NOMO-1 treated with dmso at 0.1 percent for 144 hours (cell line): ENCODE results near the gene TAPT1.
"Not testable (repeated sequence)": the region's sequence is repeated elsewhere in the genome, so short reads cannot be mapped to it uniquely, and the experiment has no call there.

ENCODE experiments used
- DNase-seq: peaks from one replicate; lab custom pipeline; 2025; ENCODE audit not compliant: unreplicated experiment; lab: John Stamatoyannopoulos, UW

Gene TAPT1

GRCh38 chr4:16213121-16213520, 13.2 kb downstream of the TAPT1 start:
- no peak for DNase-seq

DNA sequence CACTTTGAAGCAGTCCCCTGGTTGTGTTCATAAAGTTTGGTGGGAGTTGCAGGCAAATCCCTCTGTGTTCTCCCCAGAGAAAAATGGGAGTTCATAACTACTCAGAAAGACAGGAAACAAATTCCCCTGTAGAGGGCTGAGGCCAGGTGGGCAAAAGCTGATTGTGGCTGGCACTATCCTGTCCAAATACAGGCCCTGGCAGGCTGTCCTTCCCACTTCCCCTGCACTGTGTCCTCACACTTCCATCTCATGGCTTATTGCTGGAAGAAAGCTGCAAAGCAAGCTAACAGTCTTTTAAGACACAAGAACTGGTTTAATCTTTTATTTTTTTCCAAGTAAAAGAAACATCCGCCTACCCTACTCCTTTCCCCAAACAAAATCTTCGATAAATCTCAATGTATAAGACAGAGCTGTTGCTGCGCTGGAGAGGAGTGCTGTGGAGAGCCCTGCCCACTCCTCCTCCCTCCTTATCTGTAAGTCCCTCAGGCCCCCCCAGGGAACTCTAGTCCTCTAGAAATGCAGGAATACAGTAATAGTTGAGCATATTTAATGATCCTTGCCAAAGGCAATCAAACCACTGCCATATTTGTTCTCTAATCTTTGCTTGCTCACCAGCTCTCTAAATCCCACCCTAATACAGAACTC, 14.0 kb downstream of the TAPT1 start:
- no peak for DNase-seq

GRCh38 chr4:16207409-16207808, 18.9 kb downstream of the TAPT1 start:
- DNase-seq: no peak

DNA sequence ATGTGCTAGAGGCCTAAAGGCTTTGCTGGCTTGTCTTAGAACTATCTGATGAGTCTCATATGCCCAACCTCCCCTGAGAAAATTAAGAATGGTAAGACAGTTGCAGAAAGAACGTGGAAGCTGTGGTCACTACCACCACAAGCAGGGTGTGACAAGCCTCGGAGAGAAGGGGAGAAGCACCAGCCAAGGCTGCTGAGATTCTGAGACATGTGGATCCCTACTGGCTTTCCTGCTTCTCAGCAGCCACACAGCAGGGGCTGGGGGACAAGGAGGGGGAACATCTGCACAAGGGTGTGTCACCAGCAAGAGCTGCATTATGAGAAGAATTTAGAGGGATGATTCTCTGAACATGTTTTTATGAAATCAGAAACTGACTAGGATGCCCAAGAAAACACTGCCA, 19.4 kb downstream of the TAPT1 start:
- no peak for DNase-seq

- no peak for DNase-seq
Observed at GRCh38 chr4:16206301-16206700, 20.0 kb downstream of the TAPT1 start.

- DNase-seq: no peak
Observed at GRCh38 chr4:16205298-16206164, 20.7 kb downstream of the TAPT1 start.

DNA sequence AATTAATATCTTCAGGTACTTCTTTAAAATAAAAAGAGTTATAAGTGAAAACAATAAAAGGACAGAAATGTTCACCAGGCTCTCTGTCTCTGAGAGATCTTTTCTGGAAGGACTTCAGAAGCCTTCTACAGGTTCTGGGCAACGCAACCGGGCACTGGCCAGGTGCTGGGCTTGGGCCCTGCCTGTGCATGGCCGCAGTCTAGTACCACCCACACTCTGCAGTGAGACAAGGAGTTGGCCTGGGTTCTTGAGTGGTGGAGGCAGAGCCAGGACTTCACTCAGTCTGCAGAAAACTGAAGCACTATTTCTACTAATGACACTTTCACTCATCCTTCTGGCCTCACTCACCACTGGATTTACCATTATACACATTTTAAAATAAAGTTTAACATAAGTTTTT, 21.8 kb downstream of the TAPT1 start:
- DNase-seq: no peak

- DNase-seq: no peak
Observed at GRCh38 chr4:16203083-16203482, 23.2 kb downstream of the TAPT1 start.

- DNase-seq: no peak
Observed at GRCh38 chr4:16202598-16202997, 23.7 kb downstream of the TAPT1 start.

GRCh38 chr4:16199093-16199492, 27.2 kb downstream of the TAPT1 start:
- DNase-seq: no peak

GRCh38 chr4:16197876-16198665, 28.2 kb downstream of the TAPT1 start:
- DNase-seq: no peak

DNA sequence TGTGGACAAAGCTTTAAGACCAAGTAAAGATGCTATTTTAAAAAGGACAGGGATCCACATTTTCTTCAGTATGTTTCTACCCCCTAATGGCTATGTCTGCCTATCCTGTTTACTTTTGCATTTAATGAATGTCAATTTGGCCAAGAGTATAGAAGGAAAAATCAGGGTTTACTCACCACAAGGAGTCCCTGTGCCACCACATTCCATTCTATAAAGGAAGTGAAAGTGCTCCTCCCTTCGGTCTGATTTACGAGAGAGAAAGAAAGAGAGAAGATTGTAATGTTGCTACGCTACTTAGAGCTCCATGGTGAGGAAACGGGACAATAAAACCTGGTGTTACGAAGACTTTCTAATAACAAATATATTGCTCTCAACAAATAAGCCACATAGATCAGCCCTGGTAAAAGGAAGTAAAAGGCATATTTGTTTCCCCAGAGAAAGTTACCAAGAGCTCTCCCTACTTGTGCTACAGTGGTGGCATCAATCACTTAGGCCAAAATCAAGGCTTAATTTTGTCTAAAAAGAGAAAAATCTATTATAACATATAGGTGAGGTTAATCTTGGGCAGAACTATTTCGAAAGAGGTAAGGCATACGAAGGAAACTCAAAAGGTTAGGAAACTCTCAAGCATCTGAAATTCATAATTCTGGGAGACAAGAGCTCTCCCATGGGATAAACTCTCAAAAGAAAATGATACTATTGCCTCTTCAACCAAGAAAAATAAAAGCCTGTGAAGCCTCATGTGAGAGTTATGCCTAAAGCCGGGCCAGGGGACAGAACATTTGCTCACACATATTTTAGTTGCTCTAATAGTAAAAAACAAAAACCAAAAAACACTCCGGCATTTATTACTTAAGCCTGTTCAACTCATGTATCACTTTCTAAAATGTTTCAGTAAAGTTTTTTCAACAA, 29.5 kb downstream of the TAPT1 start:
- DNase-seq: peak; percentile 75

- DNase-seq: no peak
Observed at GRCh38 chr4:16195209-16195608, 31.1 kb downstream of the TAPT1 start.

- DNase-seq: not testable (repeated sequence)
Observed at GRCh38 chr4:16194798-16195197, 31.5 kb downstream of the TAPT1 start.

GRCh38 chr4:16194214-16194613, 32.1 kb downstream of the TAPT1 start:
- DNase-seq: no peak

DNA sequence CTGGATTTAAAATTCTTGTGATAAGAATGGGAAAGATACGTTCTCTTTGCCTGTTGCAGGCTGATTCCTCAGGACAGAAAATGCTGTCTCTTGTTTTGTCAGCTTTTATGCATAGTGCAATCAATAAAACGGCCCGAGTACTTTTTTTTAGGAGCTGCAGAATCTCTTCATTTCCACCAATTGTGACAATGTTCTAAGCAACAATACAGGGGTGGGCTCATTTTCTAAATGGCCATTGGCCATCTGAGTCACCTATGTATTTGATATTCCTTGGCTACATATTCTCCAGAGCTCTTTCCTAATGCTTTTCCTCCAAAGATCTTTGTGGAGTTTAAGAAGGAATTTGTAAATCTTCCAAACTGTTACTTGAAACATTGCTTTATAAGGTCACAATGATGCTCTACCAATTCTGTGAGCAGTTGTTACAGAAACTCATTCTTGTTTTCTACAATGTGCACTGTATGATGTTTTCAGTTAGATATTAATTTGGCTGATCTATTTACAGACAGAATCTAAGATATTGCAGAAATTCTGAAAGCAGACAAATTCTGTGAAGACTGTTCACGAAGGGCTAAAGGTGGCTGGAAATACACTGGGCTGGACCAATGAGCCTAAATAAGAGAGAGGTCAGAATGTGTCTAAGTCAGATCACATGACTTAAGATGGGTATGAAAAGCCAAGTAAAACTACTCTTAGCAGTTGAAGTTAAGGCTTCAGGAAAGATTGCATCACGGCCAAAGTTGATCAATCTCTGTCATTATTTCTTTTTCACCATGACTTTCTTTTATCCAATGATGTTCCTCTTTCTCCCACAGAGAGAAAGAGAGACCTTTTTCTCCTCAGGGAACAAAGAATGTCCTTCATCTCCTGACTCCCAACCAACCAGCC, 33.4 kb downstream of the TAPT1 start:
- DNase-seq: peak; percentile 14

DNA sequence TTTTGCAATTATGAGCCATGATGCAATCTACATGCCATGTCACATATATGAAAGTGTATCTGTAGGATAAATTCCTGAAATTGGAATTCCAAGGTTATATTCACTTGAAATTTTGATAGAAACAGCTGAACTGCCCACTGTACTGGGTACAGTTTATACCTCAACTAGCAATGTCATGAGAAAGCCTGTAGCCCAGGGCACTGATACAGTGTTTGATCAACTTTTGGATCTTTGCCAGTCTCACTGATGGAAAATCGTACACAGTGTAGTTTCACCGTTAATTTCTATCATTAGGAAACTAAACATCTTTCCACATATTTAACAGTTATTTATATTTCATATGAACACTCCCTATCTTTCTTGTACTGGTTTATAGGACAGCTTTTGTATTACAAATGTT, 34.2 kb downstream of the TAPT1 start:
- no peak for DNase-seq

GRCh38 chr4:16187455-16187854, 38.8 kb downstream of the TAPT1 start:
- DNase-seq: no peak

GRCh38 chr4:16186986-16187385, 39.3 kb downstream of the TAPT1 start:
- no peak for DNase-seq

- no peak for DNase-seq
Observed at GRCh38 chr4:16183604-16184003, 42.7 kb downstream of the TAPT1 start.
